ENCODE data around the gene SLC25A24.

Gene SLC25A24

DNA sequence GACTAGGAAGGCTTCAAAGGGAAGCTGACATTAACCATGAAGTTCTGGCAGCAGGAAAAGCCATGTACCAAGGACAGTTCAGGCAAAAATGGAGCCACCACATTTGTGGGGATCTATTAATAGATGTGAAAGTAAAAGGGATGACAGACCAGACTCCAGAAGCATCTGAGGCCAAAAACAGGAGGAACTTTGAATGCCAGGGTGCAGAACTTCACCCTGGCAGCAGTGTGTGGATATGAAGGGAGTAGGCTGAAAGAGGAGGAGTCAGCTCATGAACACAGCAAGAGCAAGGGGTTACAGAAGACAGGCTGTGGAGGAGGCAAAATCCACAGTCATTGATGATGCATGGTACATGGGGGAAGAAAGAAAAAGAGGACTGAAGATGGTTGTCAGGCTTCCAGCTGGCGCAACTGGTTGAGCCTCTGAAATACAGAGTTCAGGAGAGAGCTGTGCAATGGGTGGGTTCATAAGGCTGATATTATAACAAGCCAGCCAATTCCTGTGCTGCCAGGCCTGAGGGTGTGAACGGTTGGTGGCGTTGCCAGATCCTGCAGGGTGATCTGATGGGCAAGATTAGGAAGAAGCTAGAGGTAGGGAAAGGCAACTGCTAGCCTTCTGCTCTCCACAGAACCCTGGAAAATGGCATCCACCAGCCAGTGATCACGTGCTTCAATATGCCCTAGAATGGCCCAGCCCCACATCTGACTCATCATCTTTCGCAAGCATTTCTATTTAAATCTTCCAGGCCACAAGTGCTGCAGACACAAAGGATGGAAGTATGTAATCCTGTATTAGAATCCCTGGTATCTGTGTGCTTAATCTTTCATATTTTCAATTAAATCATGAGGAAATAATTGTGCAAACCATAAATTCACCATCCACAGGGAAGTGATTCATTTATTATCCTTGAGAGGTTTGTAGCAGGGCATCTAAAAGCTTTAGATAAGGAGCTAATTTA lies 81.9 kb downstream of the SLC25A24 start:
- in situ Hi-C loops (cut with MboI; ENCODE audit: low pct_unique_long_range_greater_than_20kb, low sequenced_read_pairs, unreplicated experiment) = no loop called here
- no peak for DNase-seq (ENCODE audit: low spot score)
- TF ChIP-seq, protein P1, sequence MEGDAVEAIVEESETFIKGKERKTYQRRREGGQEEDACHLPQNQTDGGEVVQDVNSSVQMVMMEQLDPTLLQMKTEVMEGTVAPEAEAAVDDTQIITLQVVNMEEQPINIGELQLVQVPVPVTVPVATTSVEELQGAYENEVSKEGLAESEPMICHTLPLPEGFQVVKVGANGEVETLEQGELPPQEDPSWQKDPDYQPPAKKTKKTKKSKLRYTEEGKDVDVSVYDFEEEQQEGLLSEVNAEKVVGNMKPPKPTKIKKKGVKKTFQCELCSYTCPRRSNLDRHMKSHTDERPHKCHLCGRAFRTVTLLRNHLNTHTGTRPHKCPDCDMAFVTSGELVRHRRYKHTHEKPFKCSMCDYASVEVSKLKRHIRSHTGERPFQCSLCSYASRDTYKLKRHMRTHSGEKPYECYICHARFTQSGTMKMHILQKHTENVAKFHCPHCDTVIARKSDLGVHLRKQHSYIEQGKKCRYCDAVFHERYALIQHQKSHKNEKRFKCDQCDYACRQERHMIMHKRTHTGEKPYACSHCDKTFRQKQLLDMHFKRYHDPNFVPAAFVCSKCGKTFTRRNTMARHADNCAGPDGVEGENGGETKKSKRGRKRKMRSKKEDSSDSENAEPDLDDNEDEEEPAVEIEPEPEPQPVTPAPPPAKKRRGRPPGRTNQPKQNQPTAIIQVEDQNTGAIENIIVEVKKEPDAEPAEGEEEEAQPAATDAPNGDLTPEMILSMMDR (IDR thresholded peaks at IDR 0.05; ENCODE audit: extremely low read depth, insufficient read depth, missing control alignments) = no peak

DNA sequence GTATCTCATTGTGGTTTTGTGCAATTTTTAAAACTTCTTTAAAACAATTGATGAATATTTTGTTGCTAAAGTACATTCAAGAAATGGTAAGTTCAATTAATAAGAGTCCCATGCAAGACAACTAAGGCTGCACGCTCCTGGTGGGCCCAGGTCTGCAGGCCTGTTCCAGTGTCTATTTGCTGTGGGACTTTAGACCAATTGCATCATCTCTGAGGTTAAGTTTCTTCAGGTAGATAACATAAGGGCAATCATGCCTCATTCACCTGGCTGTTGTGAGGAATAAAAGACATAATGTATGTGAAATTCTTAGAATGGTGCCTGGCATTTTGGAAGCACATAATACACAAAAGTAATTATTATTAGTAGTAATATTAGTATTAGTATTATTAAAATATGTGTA lies 82.9 kb downstream of the SLC25A24 start:
- no peak for DNase-seq (ENCODE audit: low spot score)
- TF ChIP-seq, protein P1 (IDR thresholded peaks at IDR 0.05; ENCODE audit: extremely low read depth, insufficient read depth, missing control alignments) = no peak
- in situ Hi-C loops (cut with MboI; ENCODE audit: low pct_unique_long_range_greater_than_20kb, low sequenced_read_pairs, unreplicated experiment) = no loop called here

DNA sequence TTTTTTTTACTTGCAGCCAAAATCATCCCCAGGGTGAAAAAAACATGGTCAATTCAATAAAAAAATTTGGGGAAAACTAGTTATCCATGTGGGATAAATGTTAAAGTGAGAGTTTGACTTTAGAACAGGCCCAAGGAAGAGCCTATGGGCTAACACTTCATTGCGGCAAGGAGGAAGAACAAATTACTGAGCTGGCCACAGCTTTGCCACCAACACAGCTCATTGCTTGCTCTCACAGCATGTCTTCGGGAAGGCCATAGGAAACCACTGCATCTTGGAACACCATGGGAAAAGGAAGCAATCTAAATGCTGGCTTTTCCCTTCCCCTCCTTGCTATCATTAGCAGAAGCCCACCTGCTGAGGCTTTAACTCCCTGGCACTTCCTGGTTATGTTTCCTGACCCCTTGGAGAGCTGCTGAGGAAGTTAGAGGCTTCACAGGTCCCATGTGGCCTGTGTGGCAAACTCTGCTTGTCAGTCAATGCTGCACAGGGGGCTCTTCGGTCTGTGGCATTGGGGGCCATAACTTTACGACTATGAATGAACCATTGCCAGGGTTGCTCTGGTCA lies 86.0 kb downstream of the SLC25A24 start:
- in situ Hi-C loops (cut with MboI; ENCODE audit: low pct_unique_long_range_greater_than_20kb, low sequenced_read_pairs, unreplicated experiment) = no loop called here
- TF ChIP-seq, protein P1 (IDR thresholded peaks at IDR 0.05; ENCODE audit: extremely low read depth, insufficient read depth, missing control alignments) = no peak
- DNase-seq (ENCODE audit: low spot score) = no peak

DNA sequence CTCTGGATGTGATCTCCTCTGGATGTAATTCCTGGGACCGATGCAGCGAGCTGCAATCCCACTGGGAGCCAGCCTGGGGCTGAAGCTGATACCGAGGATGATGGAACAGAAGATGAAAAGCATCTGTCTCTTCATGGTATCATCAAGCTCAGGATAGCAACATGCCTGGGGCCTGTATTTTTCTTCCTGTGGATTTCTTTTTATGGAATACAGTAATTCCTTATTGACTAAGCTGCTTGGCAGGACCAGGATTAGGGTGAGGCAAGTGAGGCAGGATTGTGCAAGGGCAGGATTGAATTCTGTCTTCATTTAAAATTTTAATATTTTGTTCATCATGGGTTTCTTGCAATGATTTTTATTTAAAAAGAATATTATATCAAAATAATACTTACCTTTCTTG lies 86.6 kb downstream of the SLC25A24 start:
- TF ChIP-seq, protein P1 (IDR thresholded peaks at IDR 0.05; ENCODE audit: extremely low read depth, insufficient read depth, missing control alignments) = no peak
- no peak for DNase-seq (ENCODE audit: low spot score)
- in situ Hi-C loops (cut with MboI; ENCODE audit: low pct_unique_long_range_greater_than_20kb, low sequenced_read_pairs, unreplicated experiment) = no loop called here

DNA sequence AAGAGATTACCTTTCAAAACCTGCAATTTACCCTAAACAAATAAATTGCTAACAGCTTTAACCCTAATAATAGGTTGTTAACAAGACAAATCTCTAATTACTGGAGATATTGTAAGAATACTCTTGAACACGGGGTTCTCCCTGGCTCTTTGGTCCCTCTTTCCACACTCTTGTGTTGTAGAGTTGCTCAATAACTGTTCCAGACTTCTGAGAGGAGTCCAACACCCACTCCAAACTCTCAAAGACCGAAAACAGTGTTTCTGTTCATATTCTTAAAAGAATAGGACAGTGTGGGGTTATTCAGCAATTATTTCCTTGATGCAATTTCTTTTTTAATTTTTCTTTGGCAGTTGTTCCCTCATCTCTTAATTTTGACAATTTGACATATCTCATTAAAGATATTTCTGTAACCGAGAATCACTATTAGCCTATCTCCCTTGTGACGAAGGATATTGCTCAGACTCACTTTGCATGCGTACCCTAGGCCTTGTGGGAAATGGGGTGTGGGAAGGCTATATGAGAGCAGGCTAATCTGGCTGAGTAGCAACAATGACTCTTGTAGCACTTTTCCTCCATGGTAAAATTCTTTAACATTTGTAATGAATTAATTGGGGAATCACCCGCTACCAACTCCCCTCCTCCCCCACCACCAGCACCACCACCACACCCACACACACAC lies 90.7 kb downstream of the SLC25A24 start:
- no peak for DNase-seq (ENCODE audit: low spot score)
- in situ Hi-C loops (cut with MboI; ENCODE audit: low pct_unique_long_range_greater_than_20kb, low sequenced_read_pairs, unreplicated experiment) = no loop called here
- TF ChIP-seq, protein P1 (IDR thresholded peaks at IDR 0.05; ENCODE audit: extremely low read depth, insufficient read depth, missing control alignments) = no peak

DNA sequence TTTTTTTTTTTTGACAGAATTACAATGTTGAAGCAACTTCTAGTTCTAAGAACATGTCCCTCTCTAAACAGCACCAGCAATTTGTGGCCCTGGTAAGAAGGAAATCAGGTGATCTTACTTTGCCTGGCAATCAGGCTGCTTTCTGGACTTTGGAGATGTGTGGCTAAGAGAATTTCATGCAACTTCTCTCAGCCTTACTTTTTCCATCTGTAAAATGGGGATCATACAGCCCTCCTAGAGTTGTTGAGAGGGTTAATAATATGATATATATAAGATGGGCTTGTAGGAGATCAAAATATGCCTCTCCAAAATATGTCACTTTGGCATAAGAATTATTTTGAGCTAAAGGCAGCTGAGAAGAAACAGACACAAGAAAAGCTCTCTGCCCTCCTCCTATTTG lies 92.0 kb downstream of the SLC25A24 start:
- in situ Hi-C loops (cut with MboI; ENCODE audit: low pct_unique_long_range_greater_than_20kb, low sequenced_read_pairs, unreplicated experiment) = no loop called here
- DNase-seq (ENCODE audit: low spot score) = no peak
- TF ChIP-seq, protein P1 (IDR thresholded peaks at IDR 0.05; ENCODE audit: extremely low read depth, insufficient read depth, missing control alignments) = no peak

All from GM13977 (cell line).